Adrenal gland (tissue), 12 donors: Measurements from ENCODE around the gene SGMS1. TPM values are rescaled to one million over a fixed set of nuclear protein-coding genes. Genes with fewer than 3 reads are reported as not detected.

Experiments used
- DNase-seq, 7 donors: peaks; one replicate each; pipeline ENCODE4 v3.0.0-alpha.2; 2019 to 2020
- H3K27ac ChIP-seq, 5 donors: fragments of 200-600 bp; sonication (generic) in 4 of 5; 1 replicate in 3 of 5; 2 replicates in 2 of 5; pipeline versions ENCODE4 v1.5.1 to v1.8.0; 2016 to 2020; ENCODE audit warnings: mild to moderate bottlenecking in 1 of 5
- H3K27me3 ChIP-seq: fragments of 200-600 bp; 2 replicates; pipeline ENCODE4 v1.8.0; 2021
- H3K36me3 ChIP-seq, 2 donors: fragments of 200-600 bp; replicated peaks in 1 of 2; 1 replicate in 1 of 2; 2 replicates in 1 of 2; pipeline versions ENCODE4 v1.5.1 to v1.8.0; 2018 to 2022
- H3K4me1 ChIP-seq, 2 donors: fragments of 200-600 bp; replicated peaks in 1 of 2; 1 replicate in 1 of 2; 2 replicates in 1 of 2; pipeline versions ENCODE4 v1.5.1 to v1.8.0; 2018 to 2021
- H3K4me3 ChIP-seq, 4 donors: fragments of 200-600 bp; sonication (generic) in 3 of 4; one replicate each; pipeline ENCODE4 v1.5.1; 2016 to 2018
- H3K9me3 ChIP-seq, 3 donors: fragments of 200-600 bp; sonication (generic) in 1 of 3; replicated peaks in 1 of 3; 1 replicate in 2 of 3; 2 replicates in 1 of 3; pipeline versions ENCODE4 v1.5.1 to v1.8.0; 2016 to 2021
- CTCF ChIP-seq, 6 experiments: fragments of 450-650 bp in 4 of 6; fragments of 200-600 bp in 2 of 6; sonication (generic) in 1 of 6; IDR thresholded peaks; 1 replicate in 5 of 6; 2 replicates in 1 of 6; pipeline versions ENCODE4 v1.5.1 to v1.8.0; 2016 to 2021; ENCODE audit warnings: antibody characterized with exemption in 6 of 6, mild to moderate bottlenecking in 2 of 6, moderate library complexity in 1 of 6
- POLR2A ChIP-seq, 2 donors: fragments of 450-650 bp; IDR thresholded peaks; one replicate each; pipeline ENCODE4 v1.6.1; 2017; ENCODE audit warnings: antibody characterized with exemption in 2 of 2, mild to moderate bottlenecking in 2 of 2, moderate library complexity in 1 of 2
- WGBS, 4 donors: extraction: QIAGEN DNeasy Blood & Tissue Kit in 2 of 4; methylation state at CpG; one replicate each; pipeline versions ENCODE4 v1.1.5 to v1.1.7; 2013 to 2017; 5-methylcytosine and 5-hydroxymethylcytosine counted together
- intact Hi-C, 2 donors: fragments of 100-400 bp; cut with DNase I; formaldehyde crosslinking; loops; one replicate each; pipeline versions ENCODE4 v1.14.1 to v1.15.0; 2022 to 2023
- polyA plus RNA-seq, 3 donors: library from polyadenylated mRNA; stranded (reverse); fragments of 200-250 nt in 2 of 3; fragments of 350-450 nt in 1 of 3; fragmentation: Illumina TruSeq in 1 of 3; extraction: RNeasy Lipid Tissue Mini Kit (QIAGEN cat#74804) in 1 of 3; gene quantifications; one replicate each; pipeline ENCODE4 v1.2.3, GENCODE V29; 2013 to 2014
- total RNA-seq, 9 donors: library from RNA; depleted of rRNA in 4 of 9; stranded (reverse); fragments of >200 nt in 4 of 9; fragments of 120-200 nt in 1 of 9; fragmentation: NEBNext Ultra II Directional in 1 of 9; extraction: Animal tissue kit (Norgen Biotek cat#: 25700) in 1 of 9; gene quantifications; one replicate each; pipeline versions ENCODE4 v1.1.0 to v1.2.4, GENCODE V29; 2013 to 2023
- donor health status: healthy with polysubstance abuse.
- donor health status: Bipolar disorder and iron deficiency.
- donor health status: DM: yes; HTN: yes; CAD: no.
- donor health status: DM: no; HTN: no; CAD: no.
- donor health status: DM: no; HTN: no; CAD: no.
- donor health status: DM: yes; HTN: yes; CAD: no.

SGMS1 gene
- total and polyA plus RNA-seq, 12 donors = 9.1 to 152 (median 62.2) TPM

- no peak for TF ChIP-seq POLR2A (IDR thresholded peaks at IDR 0.05)
- TF ChIP-seq CTCF (IDR thresholded peaks at IDR 0.05) = no peak
- Histone ChIP-seq H3K36me3 (no peaks in the 10 kb centered on the region), H3K4me3 (no peak overlapping the region), H3K4me1 (peaks cover 19 to 25% of the 10 kb centered on the region in 2 donors), H3K27ac (no peak overlapping the region), H3K27me3 (no peaks in the 10 kb centered on the region), H3K9me3 (no peaks in the 10 kb centered on the region)
- intact Hi-C loops = no loop called here
- DNase-seq = no peak
Measured at GRCh38 chr10:50405723-50406122, 218.0 kb downstream of the SGMS1 start.

- 79 to 92% (median 88%) methylated on average over 6 to 7 of the region's 7 CpGs for WGBS, 4 donors
- H3K36me3 ChIP-seq = no peaks in the 10 kb centered on the region
- no peaks in the 10 kb centered on the region for H3K27me3 ChIP-seq
- no peak for DNase-seq
- H3K4me3 ChIP-seq = no peak overlapping the region
- TF ChIP-seq POLR2A (IDR thresholded peaks at IDR 0.05) = no peak
- no peak for TF ChIP-seq CTCF (IDR thresholded peaks at IDR 0.05)
- H3K9me3 ChIP-seq = no peaks in the 10 kb centered on the region
- no peak overlapping the region for H3K27ac ChIP-seq
- intact Hi-C loops = no loop called here
- H3K4me1 ChIP-seq = peaks cover 15 to 26% of the 10 kb centered on the region in 2 donors
Measured at GRCh38 chr10:50404021-50404773, 219.6 kb downstream of the SGMS1 start.

GRCh38 chr10:50403074-50403473 lies 220.7 kb downstream of the SGMS1 start:
- H3K9me3 ChIP-seq = no peaks in the 10 kb centered on the region
- DNase-seq = no peak
- H3K27me3 ChIP-seq = no peaks in the 10 kb centered on the region
- intact Hi-C loops = no loop called here
- peaks cover 15 to 35% of the 10 kb centered on the region in 2 donors for H3K4me1 ChIP-seq
- H3K27ac ChIP-seq = no peak overlapping the region
- 92 to 95% (median 94%) methylated on average over 6 of the region's 6 CpGs for WGBS, 4 donors
- TF ChIP-seq CTCF (IDR thresholded peaks at IDR 0.05) (no peak), POLR2A (IDR thresholded peaks at IDR 0.05) (no peak)
- no peaks in the 10 kb centered on the region for H3K36me3 ChIP-seq
- no peak overlapping the region for H3K4me3 ChIP-seq

GRCh38 chr10:50402466-50402865 lies 221.3 kb downstream of the SGMS1 start:
- Histone ChIP-seq H3K4me1 (peaks cover 15 to 40% of the 10 kb centered on the region in 2 donors), H3K36me3 (no peaks in the 10 kb centered on the region), H3K9me3 (no peaks in the 10 kb centered on the region), H3K27me3 (no peaks in the 10 kb centered on the region), H3K4me3 (no peak overlapping the region), H3K27ac (no peak overlapping the region)
- DNase-seq = no peak
- 94 to 100% (median 99%) methylated on average over 1 of the region's 1 CpG for WGBS, 4 donors
- intact Hi-C loops = no loop called here
- TF ChIP-seq POLR2A (IDR thresholded peaks at IDR 0.05) (no peak), CTCF (IDR thresholded peaks at IDR 0.05) (no peak)
